H1 (cell line): Measurements from ENCODE around the gene SARNP. TPM values are rescaled to one million over a fixed set of nuclear protein-coding genes. Genes with fewer than 3 reads are reported as not detected.

Source experiments
- CTCF ChIA-PET: fragments of 300-600 bp; sonication (Branson Sonifier 250); formaldehyde crosslinking; loops from one replicate; lab custom pipeline; 2021; ENCODE audit not compliant: partially characterized antibody; lab: Charles Lee
- POLR2A ChIA-PET: fragments of 300-600 bp; sonication (Branson Sonifier 250); formaldehyde crosslinking; loops from one replicate; lab custom pipeline; 2021; ENCODE audit warnings: inconsistent platforms; ENCODE audit not compliant: partially characterized antibody; lab: Charles Lee
- DNase-seq, 2 experiments: peaks; one replicate each; pipeline versions ENCODE4 v3.0.0 to v3.0.0-alpha.2; 2010 to 2022; ENCODE audit warnings: low spot score in 2 of 2, low read depth in 1 of 2, mixed read lengths in 1 of 2
- FAIRE-seq: peaks from 2 replicates; lab custom pipeline; 2011; peaks lifted over from hg19 to GRCh38; lab: Jason Lieb, UNC
- H2AFZ ChIP-seq: 2 replicates; pipeline ENCODE4 v1.8.1; 2012; ENCODE audit warnings: low read length, inconsistent platforms
- H2AK5ac ChIP-seq: 2 replicates; pipeline ENCODE4 v1.6.1; 2013; ENCODE audit warnings: low read depth, low read length
- H2BK120ac ChIP-seq: replicated peaks from 2 replicates; pipeline ENCODE3; 2013; ENCODE audit warnings: low read depth, low read length, inconsistent platforms
- H2BK12ac ChIP-seq: 2 replicates; pipeline ENCODE4 v1.6.1; 2013; ENCODE audit warnings: low read depth, low read length
- H2BK15ac ChIP-seq: 2 replicates; pipeline ENCODE4 v1.6.1; 2013; ENCODE audit warnings: low read length
- H2BK20ac ChIP-seq: 2 replicates; pipeline ENCODE4 v1.6.1; 2013; ENCODE audit warnings: low read length
- H2BK5ac ChIP-seq: 2 replicates; pipeline ENCODE4 v1.6.1; 2013; ENCODE audit warnings: low read depth, low read length
- H3K14ac ChIP-seq: 2 replicates; pipeline ENCODE4 v1.6.1; 2013; ENCODE audit warnings: inconsistent platforms; ENCODE audit not compliant: insufficient read length
- H3K18ac ChIP-seq: 2 replicates; pipeline ENCODE4 v1.6.1; 2013; ENCODE audit warnings: low read length; ENCODE audit errors: extremely low read depth
- H3K23ac ChIP-seq: 2 replicates; pipeline ENCODE4 v1.6.1; 2013; ENCODE audit warnings: inconsistent platforms; ENCODE audit not compliant: insufficient read length
- H3K23me2 ChIP-seq: 2 replicates; pipeline ENCODE4 v1.6.1; 2013; ENCODE audit warnings: low read depth, low read length
- H3K27ac ChIP-seq: 2 replicates; pipeline ENCODE4 v1.6.1; 2011; ENCODE audit warnings: low read depth, low read length, inconsistent platforms
- H3K27me3 ChIP-seq, 4 experiments: replicated peaks in 1 of 4; 1 replicate in 1 of 4; 2 replicates in 3 of 4; pipeline versions ENCODE4 v1.6.1 to v1.8.1; 2011 to 2013; ENCODE audit warnings: low read length in 3 of 4, mild to moderate bottlenecking in 3 of 4, inconsistent platforms in 2 of 4, mixed read lengths in 2 of 4, moderate library complexity in 1 of 4; ENCODE audit not compliant: control insufficient read depth in 3 of 4, insufficient read depth in 3 of 4; ENCODE audit errors: extremely low read depth in 1 of 4
- H3K36me3 ChIP-seq, 4 experiments: 2 replicates each; pipeline versions ENCODE4 v1.6.1 to v1.8.1; 2011 to 2013; ENCODE audit warnings: mild to moderate bottlenecking in 4 of 4, low read length in 3 of 4, moderate library complexity in 2 of 4, control low read depth in 1 of 4, inconsistent platforms in 1 of 4; ENCODE audit not compliant: insufficient read depth in 4 of 4, control insufficient read depth in 2 of 4
- H3K4ac ChIP-seq: replicated peaks from 2 replicates; pipeline ENCODE3; 2013; ENCODE audit warnings: low read length, low read depth, mixed read lengths, inconsistent platforms; ENCODE audit not compliant: insufficient read length
- H3K4me1 ChIP-seq, 4 experiments: replicated peaks in 1 of 4; 1 replicate in 1 of 4; 2 replicates in 3 of 4; pipeline versions ENCODE4 v1.6.1 to v1.8.1; 2011 to 2013; ENCODE audit warnings: low read length in 3 of 4, inconsistent platforms in 2 of 4, mixed read lengths in 1 of 4; ENCODE audit not compliant: insufficient read depth in 4 of 4, control insufficient read depth in 3 of 4
- H3K4me2 ChIP-seq, 2 experiments: 2 replicates each; pipeline versions ENCODE4 v1.6.1 to v1.8.1; 2011 to 2013; ENCODE audit warnings: low read depth in 2 of 2, low read length in 2 of 2, control low read depth in 1 of 2, inconsistent platforms in 1 of 2, mild to moderate bottlenecking in 1 of 2; ENCODE audit not compliant: insufficient read depth in 1 of 2
- H3K4me3 ChIP-seq, 4 experiments: fragments of 200-600, 300-600 bp in 1 of 4; sonication (generic), shearing (Covaris generic), sonication (Bioruptor Twin) in 1 of 4; 2 replicates each; pipeline versions ENCODE4 v1.5.1 to v1.8.1; 2011 to 2016; ENCODE audit warnings: low read length in 4 of 4, low read depth in 3 of 4, control low read depth in 2 of 4, inconsistent platforms in 2 of 4, mild to moderate bottlenecking in 2 of 4, mixed read lengths in 1 of 4, moderate library complexity in 1 of 4; ENCODE audit not compliant: insufficient read depth in 2 of 4; ENCODE audit errors: extremely low read depth in 1 of 4
- H3K56ac ChIP-seq: replicated peaks from 2 replicates; pipeline ENCODE3; 2013; ENCODE audit warnings: low read depth, mild to moderate bottlenecking, mixed read lengths, low read length, inconsistent platforms; ENCODE audit not compliant: insufficient read length
- H3K79me1 ChIP-seq: 2 replicates; pipeline ENCODE4 v1.6.1; 2013; ENCODE audit warnings: low read depth, low read length, control low read depth
- H3K79me2 ChIP-seq, 2 experiments: 2 replicates each; pipeline versions ENCODE4 v1.6.1 to v1.8.1; 2012 to 2013; ENCODE audit warnings: low read length in 2 of 2, mild to moderate bottlenecking in 2 of 2, inconsistent platforms in 1 of 2; ENCODE audit not compliant: insufficient read depth in 2 of 2, control insufficient read depth in 1 of 2
- H3K9ac ChIP-seq, 4 experiments: replicated peaks in 1 of 4; 1 replicate in 1 of 4; 2 replicates in 3 of 4; pipeline versions ENCODE4 v1.6.1 to v1.8.1; 2011 to 2013; ENCODE audit warnings: low read depth in 3 of 4, low read length in 3 of 4, control low read depth in 2 of 4, mild to moderate bottlenecking in 2 of 4, moderate library complexity in 2 of 4, inconsistent platforms in 1 of 4; ENCODE audit errors: extremely low read depth in 1 of 4
- H3K9me3 ChIP-seq, 2 experiments: 2 replicates each; pipeline versions ENCODE4 v1.6.1 to v1.8.1; 2012 to 2013; ENCODE audit warnings: mild to moderate bottlenecking in 2 of 2, moderate library complexity in 2 of 2, control low read depth in 1 of 2, inconsistent platforms in 1 of 2, low read depth in 1 of 2, low read length in 1 of 2, mixed read lengths in 1 of 2; ENCODE audit not compliant: insufficient read depth in 2 of 2
- H4K20me1 ChIP-seq, 2 experiments: replicated peaks in 1 of 2; 2 replicates each; pipeline versions ENCODE3 to v1.8.1; 2011 to 2013; ENCODE audit warnings: inconsistent platforms in 2 of 2, low read length in 2 of 2, mild to moderate bottlenecking in 1 of 2; ENCODE audit not compliant: insufficient read depth in 2 of 2, control insufficient read depth in 1 of 2
- H4K5ac ChIP-seq: 2 replicates; pipeline ENCODE4 v1.6.1; 2013; ENCODE audit warnings: low read length, low read depth, mixed read lengths, inconsistent platforms; ENCODE audit not compliant: insufficient read length
- H4K8ac ChIP-seq: 2 replicates; pipeline ENCODE4 v1.8.0; 2013; ENCODE audit warnings: mild to moderate bottlenecking, moderate library complexity, low read length, inconsistent platforms; ENCODE audit not compliant: insufficient read depth; ENCODE audit errors: extremely low read depth
- H4K91ac ChIP-seq: replicated peaks from 2 replicates; pipeline ENCODE3; 2013; ENCODE audit warnings: low read length, mixed read lengths, inconsistent platforms; ENCODE audit not compliant: insufficient read length
- RFX5 ChIP-seq: IDR thresholded peaks from 2 replicates; pipeline ENCODE4 v1.6.1; 2011; ENCODE audit warnings: low read depth, low read length, improper control_type of control experiment, borderline replicate concordance
- WGBS, 2 experiments: shearing (Covaris generic) in 1 of 2; methylation state at CpG; one replicate each; pipeline versions ENCODE4 v1.1.6 to v1.1.7; 2013 to 2015; ENCODE audit warnings: low lambda C conversion rate in 2 of 2, mixed read lengths in 2 of 2, inconsistent platforms in 1 of 2, low coverage in 1 of 2, missing lambda C conversion rate in 1 of 2; ENCODE audit not compliant: insufficient replicate concordance in 2 of 2, insufficient coverage in 1 of 2, insufficient read length in 1 of 2; ENCODE audit errors: extremely low coverage in 1 of 2, missing lambda C conversion rate in 1 of 2; 5-methylcytosine and 5-hydroxymethylcytosine counted together
- polyA plus RNA-seq, 7 experiments: library from polyadenylated mRNA; depleted of rRNA in 3 of 7; stranded (reverse) in 5 of 7; unstranded in 2 of 7; fragments of >200 nt in 5 of 7; fragments of 200-250 nt in 2 of 7; gene quantifications; 1 replicate in 5 of 7; 2 replicates in 1 of 7; 4 replicates in 1 of 7; pipeline versions ENCODE4 v1.2.1 to v1.2.3, GENCODE V29; 2011 to 2013; ENCODE audit warnings: missing spikeins in 2 of 7, mixed read lengths in 2 of 7
- total RNA-seq: library from RNA; stranded (reverse); fragmentation: NEBNext Ultra II Directional; extraction: Animal tissue kit (Norgen Biotek cat#: 25700); gene quantifications from 2 replicates; pipeline ENCODE4 v1.2.1, GENCODE V29; 2021

Gene SARNP
- total and polyA plus RNA-seq, 2 of the 8 experiments (the other 6 are each of a cell fraction or from before 2014, with no cell fraction given) = 114 to 226 TPM

DNA sequence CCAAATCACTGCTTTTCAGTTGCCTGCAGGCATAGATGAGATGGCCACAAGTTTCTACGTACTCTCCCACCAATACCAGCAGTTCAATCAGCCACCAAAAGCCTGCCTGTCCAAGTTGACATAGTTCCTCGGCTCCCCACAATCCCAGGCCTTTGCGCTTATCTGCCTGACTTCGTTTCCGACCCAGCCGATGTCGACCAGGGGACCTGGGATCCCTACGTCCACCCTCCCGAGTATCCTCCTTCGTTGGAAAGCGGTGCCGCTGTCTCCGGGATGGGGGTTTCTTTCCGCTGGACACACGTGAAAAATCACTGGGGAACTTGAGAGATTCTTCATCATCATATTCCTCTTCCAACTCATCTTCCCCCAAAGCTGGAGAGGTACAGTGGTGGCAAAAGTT is 10.3 kb upstream of the SARNP start:
- H4K5ac ChIP-seq = no peak overlapping the region
- no peak overlapping the region for H3K4ac ChIP-seq
- H2BK12ac ChIP-seq = no peak overlapping the region
- H2BK15ac ChIP-seq = no peak overlapping the region
- peaks cover 5 to 43% of the 10 kb centered on the region in 2 experiments; a peak in 3 of 4 replicates for H3K79me2 ChIP-seq
- peak overlapping the region in 1 of 4 experiments; percentile 42; a peak in 2 of 8 replicates for H3K4me3 ChIP-seq
- DNase-seq (no peak), FAIRE-seq (no peak)
- H2BK120ac ChIP-seq = no peak overlapping the region
- no peak overlapping the region for H3K27ac ChIP-seq
- H3K23ac ChIP-seq = no peak overlapping the region
- no peaks in the 10 kb centered on the region; the same call in 1 of the 2 replicates for H3K23me2 ChIP-seq
- H3K4me1 ChIP-seq = peaks cover 1 to 16% (median 6%) of the 10 kb centered on the region in 4 experiments
- 0 out of 2 replicates have a peak overlapping the region, but pooled peaks have one; percentile 26 for H2BK5ac ChIP-seq
- H3K9me3 ChIP-seq = no peaks in the 10 kb centered on the region
- H3K4me2 ChIP-seq = peak overlapping the region; percentile 63 to 93
- H3K9ac ChIP-seq = peak overlapping the region in 1 of 4 experiments; percentile 19; a peak in 1 of 7 replicates
- 97% methylated on average over 15 of the region's 15 CpGs; no CpG with 5 or more reads in 1 of the 2 experiments for WGBS, 2 experiments
- no peak overlapping the region for H2BK20ac ChIP-seq
- H4K8ac ChIP-seq = no peak overlapping the region
- H4K91ac ChIP-seq = no peak overlapping the region
- no peak overlapping the region for H3K56ac ChIP-seq
- no peak overlapping the region for H3K18ac ChIP-seq
- H2AFZ ChIP-seq = no peak overlapping the region
- peaks cover 0 to 8% (median 6%) of the 10 kb centered on the region in 4 experiments; a peak in 5 of 8 replicates for H3K36me3 ChIP-seq
- POLR2A ChIA-PET = interaction anchor here (0.7 to 12.7 kb wide), 10 partner anchors 10 to 109 kb away, joined by 3 to 133 read pairs (median 4); partner anchors contain the start of genes ORMDL2 and SARNP
- peaks cover 4% of the 10 kb centered on the region for H3K79me1 ChIP-seq
- H3K27me3 ChIP-seq = no peaks in the 10 kb centered on the region
- no peak overlapping the region for H2AK5ac ChIP-seq
- peaks cover 0 to 4% of the 10 kb centered on the region in 2 experiments for H4K20me1 ChIP-seq
- no peak overlapping the region for H3K14ac ChIP-seq
- CTCF ChIA-PET = interaction anchor here (0.7 to 1.8 kb wide), 6 partner anchors 40 to 102 kb away, joined by 3 to 10 read pairs (median 6); partner anchors contain the start of gene DGKA
- TF ChIP-seq RFX5 = no peak
